CD4-positive, alpha-beta T cell treated with Interleukin-12 subunit alpha and Interleukin-12 subunit beta, for 1 hour (primary cell): ENCODE data around the gene PIK3C2G.

Experiments used
- DNase-seq: peaks from one replicate; pipeline ENCODE4 v3.0.0-alpha.2; 2020

Gene PIK3C2G

DNA sequence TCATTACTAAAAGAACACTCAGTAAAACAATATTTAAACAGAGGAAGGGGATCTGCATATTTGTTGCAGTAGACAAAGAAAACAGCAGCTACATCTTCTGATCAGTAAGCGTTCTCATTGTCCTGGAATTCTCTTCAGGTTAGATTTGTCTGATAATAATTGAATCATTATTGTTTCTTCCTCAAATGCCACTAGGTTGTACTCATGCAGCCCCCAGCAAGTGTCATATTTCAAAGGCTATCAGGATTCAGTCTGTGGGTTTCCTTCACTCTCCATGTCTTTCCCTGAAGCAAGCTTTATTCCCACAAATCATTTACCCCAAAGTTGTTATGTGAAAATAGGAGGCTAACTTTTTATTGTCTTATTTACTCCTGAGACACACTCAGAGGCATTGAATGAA lies 14.7 kb downstream of the PIK3C2G start:
- DNase-seq = no peak

DNA sequence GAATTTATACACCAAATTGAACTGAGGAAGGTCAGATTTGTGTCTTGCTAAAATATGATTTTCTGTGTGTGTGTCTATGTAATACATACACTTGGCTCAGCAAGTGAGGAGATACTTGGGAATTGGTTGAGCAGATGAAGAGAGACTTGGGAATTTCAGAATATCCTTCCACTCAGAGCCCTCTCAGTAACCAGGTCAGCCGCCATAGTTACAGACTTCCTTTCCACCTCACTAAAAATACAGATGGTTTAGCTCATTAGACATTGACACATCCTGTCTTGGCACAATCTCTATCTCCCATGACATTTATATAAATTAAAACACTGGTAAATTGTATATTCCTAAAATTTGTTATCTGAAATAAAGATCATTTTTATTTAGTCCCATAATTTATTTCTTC lies 15.9 kb downstream of the PIK3C2G start:
- no peak for DNase-seq

DNA sequence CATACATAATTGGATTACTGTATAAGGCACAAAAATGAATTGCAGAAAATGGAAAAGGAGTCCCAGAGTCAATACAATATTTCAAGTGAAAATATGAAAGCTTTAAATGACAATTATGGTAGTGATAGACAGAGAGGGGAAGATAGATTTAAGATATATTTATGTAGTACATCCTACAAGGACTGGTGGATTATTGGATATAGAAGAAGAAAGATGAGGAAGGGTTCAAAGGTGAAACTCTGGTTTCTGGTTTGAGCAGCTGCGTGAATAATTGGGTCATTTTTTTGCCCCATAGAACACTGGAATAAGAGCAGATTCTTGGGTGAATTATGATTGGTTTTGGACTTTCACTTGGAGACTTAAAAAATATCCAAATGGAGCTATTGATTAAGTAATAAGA lies 19.4 kb downstream of the PIK3C2G start:
- no peak for DNase-seq

DNA sequence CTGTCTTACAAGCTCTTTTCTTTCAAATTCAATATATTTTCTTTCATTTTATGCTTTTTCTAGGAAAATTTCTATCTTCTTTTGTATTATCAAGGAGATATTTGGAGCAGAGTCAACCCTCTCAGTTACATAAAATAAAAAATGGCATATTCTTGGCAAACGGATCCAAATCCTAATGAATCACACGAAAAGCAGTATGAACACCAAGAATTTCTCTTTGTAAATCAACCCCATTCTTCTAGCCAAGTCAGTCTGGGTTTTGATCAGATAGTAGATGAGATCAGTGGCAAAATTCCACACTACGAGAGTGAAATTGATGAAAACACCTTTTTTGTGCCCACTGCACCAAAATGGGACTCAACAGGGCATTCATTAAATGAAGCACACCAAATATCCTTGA lies 20.6 kb downstream of the PIK3C2G start:
- DNase-seq = no peak

DNA sequence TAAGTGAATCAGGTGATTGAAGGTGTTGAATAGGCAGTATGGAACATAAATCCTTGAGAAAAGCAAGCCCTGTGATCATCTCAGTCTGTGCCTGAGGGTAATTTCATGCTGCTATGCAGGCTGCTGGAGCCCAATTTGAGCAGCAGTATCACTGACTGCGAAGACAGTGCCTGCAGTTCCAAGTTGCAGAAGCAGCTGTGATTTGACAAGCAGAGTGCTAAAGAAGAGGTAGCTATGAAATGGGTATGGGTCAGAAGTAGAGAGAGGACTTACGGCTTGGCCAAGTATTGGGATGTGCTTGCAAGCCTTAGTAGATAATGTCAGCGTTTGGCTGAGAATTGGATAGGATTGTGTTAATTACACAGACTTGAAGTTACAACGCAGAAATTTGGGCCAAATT lies 22.5 kb downstream of the PIK3C2G start:
- DNase-seq = no peak

DNA sequence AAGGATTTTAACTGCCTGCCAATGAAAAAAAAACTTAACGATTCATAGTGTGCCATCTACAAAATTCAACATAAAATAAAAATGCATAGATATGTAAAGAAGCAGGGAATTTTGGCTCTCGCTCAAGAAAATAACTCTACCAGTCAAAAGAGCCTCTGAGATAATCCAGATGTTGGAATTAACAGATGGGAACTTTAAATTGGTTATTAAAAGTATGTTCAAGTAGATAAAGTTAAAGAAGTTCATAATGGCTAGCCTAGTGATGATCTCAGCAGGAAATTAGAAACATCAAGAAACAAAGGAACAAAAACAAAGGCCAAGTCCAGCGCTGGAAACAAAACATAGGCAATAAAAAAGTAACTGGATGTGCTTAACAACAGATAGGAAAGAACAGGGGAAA lies 23.1 kb downstream of the PIK3C2G start:
- no peak for DNase-seq

DNA sequence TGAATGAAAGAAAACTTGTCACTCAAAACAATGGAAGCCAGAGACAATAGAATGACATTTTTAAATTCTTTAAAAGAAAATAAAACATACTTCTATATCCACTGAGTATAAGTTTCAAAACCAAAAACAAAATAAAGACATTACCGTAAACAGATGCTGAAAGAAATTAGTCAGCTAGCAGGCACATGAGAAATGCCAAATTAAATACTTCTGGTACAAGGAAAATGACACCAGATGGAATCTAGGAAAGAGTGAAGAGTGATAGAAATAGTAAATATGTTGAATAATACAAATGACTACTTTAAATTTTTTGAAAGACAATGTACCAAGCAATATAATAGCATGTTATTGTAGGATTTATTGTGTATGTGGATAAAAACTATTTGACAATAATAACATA lies 23.8 kb downstream of the PIK3C2G start:
- DNase-seq = no peak

DNA sequence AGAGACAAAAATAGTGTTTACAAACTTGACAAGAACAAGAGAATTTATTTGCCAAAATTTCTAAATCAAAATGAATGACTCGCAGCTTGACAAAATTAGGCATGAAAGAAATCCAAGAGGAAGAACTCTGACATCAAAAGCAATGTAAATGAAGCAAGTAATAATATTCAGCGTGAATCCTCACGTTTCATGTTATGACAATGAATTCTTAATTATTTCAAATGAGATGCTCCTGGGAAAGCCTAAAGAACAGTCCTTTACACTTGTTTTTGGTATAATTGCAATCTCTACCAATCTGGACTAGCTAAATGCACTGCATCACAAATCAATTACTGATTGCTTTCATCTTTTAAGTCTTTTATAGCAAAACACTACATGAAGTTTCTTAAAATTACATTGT lies 29.1 kb downstream of the PIK3C2G start:
- no peak for DNase-seq

DNA sequence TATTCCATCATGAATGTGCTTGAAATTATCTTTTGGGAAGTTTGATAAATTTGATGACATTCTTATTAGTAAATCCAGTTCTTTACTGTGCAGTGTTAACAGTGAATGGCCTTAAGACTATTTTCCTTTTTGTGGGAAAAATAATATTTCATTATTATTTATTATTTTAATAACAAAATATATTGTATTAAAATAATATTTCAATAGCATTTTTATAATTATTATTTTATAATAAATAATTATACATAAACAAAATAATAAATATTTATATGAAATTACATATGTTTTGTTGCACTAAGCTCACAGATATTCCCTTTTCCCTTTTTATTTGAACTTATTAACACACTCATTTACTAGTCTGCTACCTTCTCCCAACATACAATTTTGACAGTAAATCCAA lies 33.6 kb downstream of the PIK3C2G start:
- DNase-seq = no peak

DNA sequence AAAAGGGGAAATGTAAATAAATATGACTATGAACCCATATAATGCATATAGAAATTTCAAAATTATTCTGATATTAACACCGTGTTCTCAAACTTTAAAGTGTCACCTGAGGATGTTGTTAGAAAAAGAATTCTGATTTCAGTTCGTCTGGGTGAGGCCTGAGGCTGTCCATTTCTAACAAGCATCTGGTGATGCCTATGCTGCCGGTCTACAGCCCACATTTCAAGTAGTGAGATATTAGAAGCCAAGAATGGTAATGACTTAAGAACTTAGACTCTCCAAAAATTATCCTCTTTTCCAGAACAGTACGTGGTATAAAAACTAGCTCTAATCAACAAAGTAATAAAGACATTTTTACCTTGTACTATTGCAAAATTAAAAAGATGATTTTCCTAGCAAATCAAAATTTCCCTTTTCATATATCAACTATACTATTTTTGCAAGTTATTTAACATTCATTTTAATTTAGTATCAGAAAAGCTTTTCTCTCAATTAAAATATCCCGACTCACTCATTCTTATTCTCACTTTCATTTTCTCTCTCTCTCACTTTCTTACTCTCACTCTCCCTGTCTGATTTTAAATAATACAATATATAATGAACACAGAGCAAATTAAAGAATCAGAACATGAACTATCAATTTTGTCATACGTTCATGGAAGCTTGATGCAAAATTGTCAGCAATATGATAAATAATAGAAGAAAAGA lies 35.0 kb downstream of the PIK3C2G start:
- DNase-seq = no peak

DNA sequence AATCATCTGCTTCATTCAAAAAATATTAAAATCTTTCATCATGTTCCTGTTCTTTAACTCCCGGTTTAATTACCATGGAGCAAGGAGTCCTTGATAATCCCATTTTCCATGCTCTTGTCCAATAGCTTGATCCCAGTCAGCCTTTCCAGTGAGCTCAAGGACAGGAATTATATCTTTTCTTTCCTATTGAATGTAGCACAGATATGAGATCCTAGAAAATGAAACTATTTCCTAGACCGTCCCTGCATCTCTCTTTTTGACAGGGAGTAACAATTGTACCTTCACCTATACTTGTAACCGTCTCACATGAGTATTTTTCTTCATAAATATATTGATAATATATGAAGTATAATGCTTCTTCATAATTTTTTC lies 35.6 kb downstream of the PIK3C2G start:
- no peak for DNase-seq

DNA sequence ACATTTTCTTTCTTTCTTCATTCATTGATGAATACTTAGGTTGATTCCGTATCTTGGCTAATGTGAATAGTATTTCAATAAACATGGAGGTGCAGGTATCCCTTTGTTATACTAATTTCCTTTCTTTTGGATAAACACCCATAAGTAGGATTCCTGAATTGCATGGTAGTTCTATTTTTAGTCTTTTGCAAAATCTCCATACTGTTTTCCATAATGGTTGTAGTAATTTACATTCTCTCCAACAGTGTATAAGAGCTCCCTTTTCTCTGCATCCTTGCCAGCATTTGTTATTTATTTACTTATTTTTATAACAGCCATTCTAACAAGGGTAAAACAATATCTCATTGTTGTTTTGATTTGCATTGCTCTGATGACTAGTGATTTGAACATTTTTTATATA lies 36.6 kb downstream of the PIK3C2G start:
- DNase-seq = no peak

DNA sequence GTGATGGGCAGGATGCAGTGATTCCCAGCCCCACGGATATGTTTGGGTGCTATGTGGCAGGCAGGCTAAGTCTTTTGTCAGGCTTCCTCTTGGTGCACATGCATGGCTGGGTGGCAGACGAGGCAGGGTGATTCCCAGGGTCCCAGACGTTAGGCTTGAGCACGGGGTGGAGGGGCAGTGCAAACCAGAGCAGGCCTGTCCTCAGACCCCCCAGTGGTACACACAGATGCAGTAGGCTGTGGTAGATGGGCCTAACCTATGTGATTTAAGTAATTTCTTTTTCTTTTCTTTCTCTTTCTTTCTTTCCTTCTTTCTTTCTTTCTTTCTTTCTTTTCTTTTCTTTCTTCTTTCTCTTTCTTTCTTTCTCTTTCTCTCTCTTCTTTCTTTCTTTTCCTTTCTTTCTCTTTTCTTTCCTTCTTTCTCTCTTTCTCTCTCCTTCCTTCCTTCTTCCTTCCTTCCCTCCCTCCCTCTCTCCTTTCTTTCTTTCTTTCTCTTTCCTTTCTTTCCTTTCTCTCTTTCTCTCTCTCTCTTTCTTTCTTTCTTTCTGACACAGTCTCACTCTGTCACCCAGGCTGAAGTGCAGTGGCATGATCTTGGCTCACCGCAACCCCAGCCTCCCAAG lies 41.6 kb downstream of the PIK3C2G start:
- no peak for DNase-seq

DNA sequence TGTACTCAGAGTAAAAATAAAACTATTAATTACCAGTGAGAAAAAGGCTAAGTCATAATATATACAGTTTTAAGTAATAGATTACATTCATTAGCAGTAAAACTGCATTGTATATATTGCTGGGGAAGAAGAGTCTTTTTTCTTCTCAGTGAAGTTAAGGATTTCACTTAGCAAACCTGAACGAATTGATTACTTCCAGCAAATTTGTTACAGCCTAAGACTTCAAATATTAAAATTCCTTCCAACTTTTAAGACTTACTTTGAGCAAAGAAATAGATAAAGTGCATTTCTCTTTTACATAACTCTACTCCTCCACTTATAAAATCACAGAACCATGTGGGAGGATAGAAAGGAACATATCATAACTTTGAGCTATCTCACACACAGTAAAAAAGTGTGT lies 43.3 kb downstream of the PIK3C2G start:
- DNase-seq = no peak

DNA sequence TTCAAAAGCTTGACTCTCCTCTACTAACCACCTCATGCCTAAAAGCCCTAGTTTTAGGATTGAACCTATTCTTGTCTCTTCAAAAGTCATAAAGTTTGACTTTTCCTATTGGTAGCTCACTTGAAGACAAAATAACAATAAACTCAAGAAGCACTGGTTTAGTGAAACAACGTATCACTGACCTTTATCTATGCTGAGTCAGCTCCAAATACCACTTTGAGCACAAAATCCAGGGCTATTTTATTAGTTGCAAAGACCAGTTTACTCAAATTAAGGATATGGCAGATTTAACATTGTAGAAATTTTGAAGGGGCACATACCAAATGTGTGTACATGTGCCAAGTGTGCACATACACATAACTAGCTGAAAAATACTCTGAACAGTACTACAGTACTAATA lies 45.0 kb downstream of the PIK3C2G start:
- DNase-seq = no peak

DNA sequence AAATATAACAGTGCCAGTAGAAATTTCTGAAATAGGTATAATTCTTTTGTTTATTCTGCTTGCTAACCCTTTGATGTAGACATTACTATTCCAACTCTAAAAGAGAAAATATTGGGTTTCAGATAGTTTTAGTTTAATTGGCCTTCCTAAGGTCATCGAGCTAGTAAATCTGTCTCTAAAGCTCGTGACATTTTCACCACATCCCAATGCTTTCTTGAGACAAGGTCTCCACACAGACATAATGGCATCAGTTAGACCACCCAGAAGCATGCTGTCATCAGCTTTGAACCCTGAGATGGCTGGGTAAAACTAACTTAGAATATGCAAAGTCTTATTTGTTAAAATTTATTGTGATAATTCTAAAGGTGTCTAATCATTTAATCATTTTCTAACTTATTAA lies 52.0 kb downstream of the PIK3C2G start:
- DNase-seq = no peak

DNA sequence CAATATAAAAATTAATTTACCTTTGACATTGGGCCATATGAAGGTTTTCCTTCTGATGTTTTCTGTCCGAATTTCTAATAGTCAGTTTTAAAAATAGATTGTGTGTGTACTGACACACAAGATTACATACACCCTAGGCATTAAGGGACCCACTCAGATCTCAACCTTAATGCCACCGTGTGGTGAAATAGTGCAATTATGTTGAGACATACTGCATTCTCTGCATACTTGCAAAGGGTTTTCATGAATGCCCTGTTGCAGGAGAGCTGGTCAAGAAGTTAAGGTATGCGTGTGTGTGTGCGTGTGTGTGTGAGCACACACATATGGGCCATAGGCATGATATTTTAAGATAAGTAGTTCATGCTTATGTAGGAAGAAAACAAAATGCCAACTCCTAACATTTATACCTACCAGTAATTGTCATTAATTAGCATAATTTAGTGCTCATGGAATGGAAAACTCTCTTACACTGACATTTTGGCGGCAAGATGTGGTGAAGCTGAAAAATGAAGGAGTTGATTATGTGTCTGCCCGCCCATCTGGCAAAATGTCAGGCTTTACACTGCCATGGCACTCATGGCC lies 58.8 kb downstream of the PIK3C2G start:
- no peak for DNase-seq

DNA sequence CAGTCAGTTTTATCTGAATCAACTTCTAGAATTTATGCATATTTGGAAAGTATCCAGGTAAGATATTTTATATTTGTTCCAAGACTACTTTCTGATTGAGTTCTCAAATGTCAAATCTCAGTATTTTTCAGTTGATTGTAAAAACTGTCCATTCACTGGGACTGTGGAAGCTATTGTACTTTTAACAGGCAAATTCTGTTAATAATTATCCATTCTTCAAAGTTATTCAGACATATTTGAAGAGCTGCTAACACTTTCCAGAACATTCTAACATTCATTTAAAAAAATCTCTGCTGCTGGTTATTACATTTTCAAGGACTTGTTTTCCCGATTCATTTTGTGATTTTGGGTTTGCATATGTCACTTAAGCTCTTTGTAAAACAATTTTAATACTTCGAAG lies 59.7 kb downstream of the PIK3C2G start:
- DNase-seq = no peak

DNA sequence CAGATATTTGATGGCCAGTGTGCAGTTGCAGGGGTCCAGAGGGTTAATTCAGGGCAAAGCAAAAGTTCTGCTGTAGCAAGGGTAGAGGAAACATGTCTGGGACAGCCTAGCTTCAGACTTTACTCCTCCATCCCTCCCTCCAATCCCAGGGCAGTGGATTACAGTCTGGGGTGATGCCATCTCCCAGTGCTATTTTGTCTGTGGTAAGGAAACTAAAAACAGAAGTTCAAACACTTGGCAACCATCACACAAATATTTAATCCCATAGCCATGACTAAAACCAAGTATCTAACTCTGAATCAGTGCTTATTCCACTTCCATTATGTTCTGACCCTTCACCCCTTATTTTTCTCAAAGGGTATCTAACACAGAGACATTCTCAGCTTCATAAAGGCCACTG lies 61.8 kb downstream of the PIK3C2G start:
- no peak for DNase-seq

DNA sequence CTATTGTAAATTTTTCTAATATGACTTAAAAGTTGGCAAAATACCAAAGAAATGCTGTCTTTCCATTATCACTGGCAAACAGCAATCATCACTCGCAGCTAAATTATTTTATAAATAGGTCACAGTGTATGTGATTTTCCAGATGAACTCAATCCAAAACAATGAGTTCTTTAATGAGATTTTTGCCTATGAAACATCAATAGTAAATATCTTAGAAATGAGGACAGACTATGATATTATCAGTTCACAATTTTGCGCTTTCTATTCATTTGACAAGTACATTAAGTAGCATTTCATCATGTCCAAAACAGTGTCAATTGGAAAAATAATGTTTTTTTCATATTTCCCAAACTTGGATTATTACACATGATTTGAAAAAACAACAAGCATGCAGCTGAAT lies 65.7 kb downstream of the PIK3C2G start:
- no peak for DNase-seq

DNA sequence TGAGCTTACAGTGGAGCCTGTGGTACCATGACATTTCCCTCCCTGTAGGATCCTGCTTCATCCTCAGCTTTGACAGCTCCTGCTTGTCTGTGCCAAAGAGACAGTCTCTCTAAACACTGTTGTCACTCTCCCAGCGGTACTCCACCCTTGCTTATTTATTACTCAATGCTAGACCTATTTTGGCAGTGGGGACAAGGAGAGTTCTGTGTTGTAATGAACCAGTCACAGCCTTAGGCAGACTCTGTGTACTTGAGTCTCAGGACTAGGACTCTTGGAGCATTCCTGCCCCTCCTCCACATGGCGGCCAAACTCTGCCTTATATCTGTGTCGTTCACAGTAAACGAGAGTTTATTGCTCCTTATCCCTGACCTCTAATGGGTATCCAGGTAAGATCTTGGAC lies 70.9 kb downstream of the PIK3C2G start:
- no peak for DNase-seq

DNA sequence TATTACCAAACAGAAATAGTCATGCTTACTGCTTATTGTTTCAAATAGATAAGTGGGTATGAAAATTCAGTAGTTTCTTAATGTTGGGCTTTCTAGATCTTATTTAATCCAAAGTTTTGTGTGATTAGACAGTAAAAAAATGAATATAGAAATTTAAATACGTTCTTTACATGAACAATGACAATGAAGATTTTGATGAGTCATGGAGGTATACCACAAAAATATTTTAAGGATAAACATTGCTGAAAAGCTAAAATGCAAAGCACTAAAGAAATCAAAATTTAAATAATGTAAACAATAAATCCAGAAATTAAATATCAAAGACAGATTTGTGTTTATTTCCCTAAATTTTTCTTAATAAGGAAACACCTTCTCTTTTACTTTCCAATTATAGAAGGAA lies 78.3 kb downstream of the PIK3C2G start:
- DNase-seq = no peak

DNA sequence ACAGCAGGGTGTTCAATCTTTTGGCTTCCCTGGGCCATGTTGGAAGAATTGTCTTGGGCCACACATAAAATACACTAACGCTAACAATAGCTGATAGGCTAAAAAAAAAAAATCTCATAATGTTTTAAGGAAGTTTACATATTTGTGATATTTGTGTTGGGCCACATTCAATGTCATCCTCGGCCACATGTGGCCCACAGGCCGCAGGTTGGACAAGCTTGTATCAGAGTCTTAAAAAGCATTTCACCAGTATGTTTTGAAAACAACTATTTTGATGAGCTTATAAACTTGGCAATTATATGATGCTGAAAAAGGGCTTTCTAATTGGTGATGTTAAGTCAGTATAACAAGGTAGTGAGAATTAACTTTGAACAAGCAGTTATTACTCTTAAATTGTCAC lies 78.9 kb downstream of the PIK3C2G start:
- no peak for DNase-seq

DNA sequence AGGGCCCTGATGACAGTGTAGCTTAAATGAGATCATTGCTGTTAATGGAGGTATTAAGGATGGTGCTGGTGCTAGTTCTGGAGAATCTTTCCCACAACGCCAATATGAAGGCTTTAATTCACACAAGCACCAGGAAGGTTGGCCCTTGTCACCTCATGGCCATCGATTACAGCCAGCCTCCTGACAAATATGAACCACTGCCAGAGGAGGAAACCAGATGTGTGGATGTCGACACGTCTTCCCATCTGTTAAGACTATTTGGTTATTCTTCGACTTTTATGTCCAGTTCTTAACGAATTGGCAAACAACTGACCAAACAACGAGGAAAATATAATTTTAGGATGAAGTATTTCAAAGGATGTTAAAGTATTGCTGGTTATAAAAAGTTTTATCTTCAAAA lies 79.5 kb downstream of the PIK3C2G start:
- DNase-seq = no peak

DNA sequence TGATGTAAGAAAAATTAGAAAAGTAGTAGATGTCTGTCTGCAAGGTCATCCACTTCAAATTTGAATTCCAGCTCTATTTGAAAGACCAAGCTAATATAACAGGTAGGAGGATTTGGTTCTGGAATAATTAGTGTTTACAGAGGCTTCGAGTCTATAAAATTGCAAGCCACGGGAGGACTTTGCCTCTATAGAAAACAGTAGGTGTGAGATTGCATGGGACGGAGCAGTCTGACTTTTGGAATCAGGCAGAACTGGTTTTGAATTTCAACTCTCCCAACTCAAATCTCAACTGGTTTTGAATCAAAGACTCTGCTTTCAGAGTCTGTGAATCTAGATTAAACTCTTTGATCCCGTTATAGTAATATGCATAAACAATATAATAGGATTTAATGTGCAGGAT lies 82.4 kb downstream of the PIK3C2G start:
- no peak for DNase-seq
